Stimulated activated CD8-positive, alpha-beta memory T cell treated with anti-CD3 and anti-CD28 coated beads, Interleukin-15, amount 100 ng/mL, for 24 hours (primary cell): ENCODE results near the gene IGFBP2.

ENCODE experiments used
- DNase-seq: peaks from one replicate; pipeline ENCODE4 v3.0.0-alpha.2; 2020; ENCODE audit warnings: low read depth

Gene IGFBP2

GRCh38 chr2:216687111-216687510 lies 53.9 kb downstream of the IGFBP2 start:
- no peak for DNase-seq

DNA sequence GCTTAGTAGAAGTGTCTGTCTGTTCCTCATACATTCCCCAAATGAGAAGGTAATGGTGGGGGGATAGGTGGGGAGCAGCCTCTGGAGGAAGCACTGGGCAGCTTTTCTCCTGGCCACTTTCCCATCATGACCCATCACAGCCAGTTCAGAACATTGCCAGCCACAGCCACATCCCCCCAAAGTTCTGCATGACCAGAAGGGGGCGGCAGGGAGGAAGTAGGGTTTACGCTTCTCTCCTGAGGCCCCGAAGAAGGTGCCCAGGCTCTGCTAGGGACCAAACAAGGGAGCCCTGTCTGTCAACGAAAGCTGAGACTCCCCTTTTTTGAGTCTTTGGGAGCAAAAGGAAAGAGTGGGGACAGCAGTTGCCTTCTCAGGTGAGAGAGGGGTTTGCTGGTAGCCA lies 54.4 kb downstream of the IGFBP2 start:
- DNase-seq: no peak

DNA sequence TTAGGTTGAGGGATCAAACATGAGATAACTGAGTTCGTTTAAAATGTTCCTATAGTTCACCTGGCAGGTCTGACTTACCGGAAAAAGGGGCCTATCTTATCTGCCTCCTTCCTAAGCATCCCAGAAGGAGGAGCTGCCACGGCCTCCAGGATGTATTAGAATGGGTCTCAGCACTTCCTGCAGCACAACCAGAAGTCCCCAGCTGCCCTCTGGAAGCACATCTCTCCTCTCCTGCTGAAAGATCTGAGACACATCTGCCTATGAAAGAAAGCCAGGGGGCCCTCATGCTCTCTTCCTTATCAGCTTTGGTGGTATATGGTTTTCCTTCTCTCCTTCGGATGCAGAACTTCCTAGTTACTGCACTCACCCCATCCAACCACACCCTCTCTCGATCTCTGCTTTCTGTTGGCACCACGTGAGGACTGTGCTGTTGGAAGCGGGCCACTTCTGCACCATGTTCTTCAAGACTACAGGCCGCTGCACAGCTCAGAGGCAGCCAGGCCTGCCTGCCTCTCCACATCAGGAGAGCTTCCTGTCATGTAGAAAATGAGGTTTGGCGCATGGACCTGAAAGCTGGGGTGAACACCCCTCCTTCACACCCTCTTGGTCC lies 55.6 kb downstream of the IGFBP2 start:
- DNase-seq: no peak

DNA sequence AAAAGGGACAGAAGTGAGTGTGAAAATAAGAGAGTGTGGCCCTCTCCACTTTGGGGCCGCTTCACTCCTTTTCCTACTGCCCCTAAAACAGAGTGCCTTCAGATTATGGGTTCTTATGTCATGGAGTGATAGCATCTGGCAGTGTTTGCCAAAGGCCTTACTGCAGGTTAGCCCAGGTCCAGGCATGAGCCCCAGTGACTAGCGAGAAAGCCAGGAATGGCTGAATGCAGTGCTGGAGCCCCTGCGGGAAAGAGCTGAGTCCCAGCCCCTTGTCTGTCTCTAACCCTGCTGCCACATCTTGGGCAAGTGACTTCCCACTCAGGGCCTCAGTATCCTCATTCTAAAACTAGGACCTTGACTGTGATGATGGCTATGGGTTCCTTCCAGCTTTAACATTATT lies 56.2 kb downstream of the IGFBP2 start:
- DNase-seq: no peak

- DNase-seq: no peak
Measured at GRCh38 chr2:216690456-216690852, 57.2 kb downstream of the IGFBP2 start.

- no peak for DNase-seq
Measured at GRCh38 chr2:216690853-216691741, 57.9 kb downstream of the IGFBP2 start.

DNA sequence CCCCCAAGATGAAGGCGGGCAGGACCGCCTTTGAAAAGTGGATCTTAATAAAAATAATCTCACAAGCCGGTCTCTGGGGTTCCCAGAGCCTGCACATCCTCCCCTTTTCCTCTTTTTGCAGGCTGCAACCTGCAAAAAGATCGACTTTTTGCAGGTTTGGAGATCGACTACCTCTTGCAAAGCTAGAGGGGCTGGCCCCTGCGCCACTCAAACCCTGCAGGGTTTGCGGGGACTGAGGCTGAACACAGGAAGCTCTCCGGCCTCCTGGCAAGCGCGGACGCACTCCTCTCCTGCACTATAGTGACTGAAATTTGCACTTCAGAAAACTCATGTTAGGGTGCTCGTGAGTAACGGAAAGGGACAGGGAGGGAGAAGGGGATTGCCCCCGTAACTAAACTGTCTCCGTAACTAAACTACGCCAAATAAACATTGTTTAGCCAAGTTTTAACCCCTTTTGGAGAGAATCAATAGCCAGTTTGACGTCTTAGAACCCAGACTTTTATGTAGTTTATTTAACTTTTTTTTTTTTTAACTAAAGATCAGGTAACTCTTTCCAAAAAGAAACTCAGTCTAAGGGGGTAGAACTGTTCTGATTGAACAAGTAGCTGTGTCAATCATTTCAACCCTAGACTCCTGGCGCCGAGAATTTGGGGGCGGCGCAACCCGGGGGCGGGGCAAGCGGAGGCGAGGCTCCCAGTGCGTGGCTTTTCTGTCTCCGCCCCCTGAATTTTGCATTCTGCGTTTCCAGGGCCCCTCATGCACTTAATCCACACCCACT lies 59.6 kb downstream of the IGFBP2 start:
- DNase-seq: peak; percentile 40

DNA sequence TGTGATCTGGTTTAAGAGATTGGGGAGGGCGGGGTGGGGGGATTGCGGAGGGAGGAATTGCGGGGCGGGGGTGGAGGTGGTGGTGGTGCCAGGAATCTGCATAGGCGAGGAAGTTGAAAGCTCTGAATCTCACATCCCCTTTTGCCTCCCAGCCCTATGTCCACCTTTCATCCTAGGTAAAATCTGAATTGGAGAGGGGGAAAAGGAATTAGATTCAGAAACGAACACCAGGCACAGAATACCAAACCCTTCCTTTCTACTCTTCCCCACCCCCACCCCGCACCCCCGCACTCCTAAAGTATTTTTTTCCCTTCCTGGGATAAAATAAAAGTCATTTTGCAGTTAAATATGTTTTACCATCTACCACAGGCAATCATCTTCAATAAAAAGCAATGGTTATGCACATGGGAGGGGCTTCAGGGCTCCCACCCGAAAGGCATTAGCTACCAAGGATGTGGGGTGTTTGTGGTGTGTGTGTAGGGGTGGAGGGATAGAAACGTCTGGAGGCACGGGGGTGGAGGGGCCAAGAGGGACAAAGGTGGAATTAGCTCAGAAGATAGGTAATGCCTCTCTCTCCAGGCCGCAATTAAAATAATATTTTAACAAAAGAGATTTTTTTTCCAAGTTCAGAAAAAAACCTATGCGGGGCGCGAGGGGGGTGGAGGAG lies 60.3 kb downstream of the IGFBP2 start:
- DNase-seq: no peak

- DNase-seq: no peak
Measured at GRCh38 chr2:216694082-216694825, 61.0 kb downstream of the IGFBP2 start.

- DNase-seq: no peak
Measured at GRCh38 chr2:216694826-216695217, 61.6 kb downstream of the IGFBP2 start.

DNA sequence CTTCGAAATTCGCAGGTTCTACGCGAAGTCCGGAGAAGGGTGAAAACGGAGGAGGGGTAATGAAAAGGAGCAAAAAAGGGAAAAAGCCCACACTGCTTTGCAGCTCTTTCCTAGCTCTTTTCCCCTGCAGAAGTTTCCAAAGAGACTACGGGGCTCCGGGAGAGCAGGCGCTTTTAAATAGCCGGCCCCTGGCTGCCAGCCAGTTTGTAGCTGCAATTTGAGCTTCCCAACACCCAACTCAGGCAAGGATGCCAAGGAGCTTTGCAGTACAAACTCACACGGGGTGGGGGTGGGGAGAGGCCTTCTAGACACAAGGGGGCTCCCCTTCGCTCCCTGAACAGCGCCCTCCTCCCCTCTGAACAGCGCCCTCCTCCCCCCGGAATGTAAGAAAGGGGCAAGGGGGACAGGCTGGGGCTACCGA lies 62.2 kb downstream of the IGFBP2 start, which contains the start of gene IGFBP5:
Gene IGFBP5, minus strand, starts transcription at position 149 of the 421 bp plus-strand sequence. CDS start 774 bp downstream, outside the sequence.
- DNase-seq: no peak

- no peak for DNase-seq
Measured at GRCh38 chr2:216696321-216696720, 63.1 kb downstream of the IGFBP2 start.

GRCh38 chr2:216696751-216697560 lies 63.7 kb downstream of the IGFBP2 start:
- DNase-seq: no peak

- DNase-seq: no peak
Measured at GRCh38 chr2:216698293-216698692, 65.1 kb downstream of the IGFBP2 start.

DNA sequence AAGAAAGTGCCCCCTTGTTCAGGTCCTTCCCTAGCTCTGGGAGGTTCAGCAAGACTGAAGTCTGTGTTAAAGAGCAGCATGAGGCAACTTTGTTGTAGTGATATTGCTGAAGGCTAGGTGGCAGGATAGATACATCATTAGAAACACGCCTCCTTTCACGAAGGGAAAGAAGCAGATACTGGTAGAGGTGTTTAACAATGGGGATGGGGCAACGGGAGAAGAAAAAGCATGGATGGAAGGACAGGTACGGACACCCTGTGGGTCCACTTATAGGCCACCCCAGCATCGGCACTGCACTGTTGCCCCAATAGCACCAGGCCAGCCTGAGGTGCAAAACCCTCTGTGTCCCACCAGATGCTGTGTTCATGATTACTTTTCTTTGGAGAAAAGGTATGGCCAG lies 65.7 kb downstream of the IGFBP2 start:
- no peak for DNase-seq

DNA sequence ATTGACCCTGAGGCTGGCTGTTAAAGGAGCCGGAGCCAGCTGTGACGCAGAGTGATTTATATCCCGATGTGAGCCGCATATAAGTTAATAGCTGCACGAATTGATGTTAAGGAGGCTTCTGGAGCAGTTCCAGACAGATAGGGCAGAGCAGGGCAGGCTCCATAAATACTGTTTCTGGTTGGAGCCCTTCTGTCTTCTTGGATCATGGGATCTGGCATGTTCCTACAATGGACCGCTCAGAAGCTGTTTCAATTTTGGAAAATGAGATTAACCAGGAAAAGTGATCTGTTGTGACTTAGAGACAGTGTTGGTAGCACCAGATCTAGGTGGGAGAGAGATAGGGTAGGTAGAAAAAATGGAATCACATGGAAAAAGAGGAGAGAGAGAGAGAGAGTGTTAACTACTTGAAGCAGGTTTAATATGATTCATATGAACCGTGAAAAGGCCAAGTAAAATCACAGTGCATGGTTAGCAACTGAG lies 66.9 kb downstream of the IGFBP2 start:
- DNase-seq: no peak

DNA sequence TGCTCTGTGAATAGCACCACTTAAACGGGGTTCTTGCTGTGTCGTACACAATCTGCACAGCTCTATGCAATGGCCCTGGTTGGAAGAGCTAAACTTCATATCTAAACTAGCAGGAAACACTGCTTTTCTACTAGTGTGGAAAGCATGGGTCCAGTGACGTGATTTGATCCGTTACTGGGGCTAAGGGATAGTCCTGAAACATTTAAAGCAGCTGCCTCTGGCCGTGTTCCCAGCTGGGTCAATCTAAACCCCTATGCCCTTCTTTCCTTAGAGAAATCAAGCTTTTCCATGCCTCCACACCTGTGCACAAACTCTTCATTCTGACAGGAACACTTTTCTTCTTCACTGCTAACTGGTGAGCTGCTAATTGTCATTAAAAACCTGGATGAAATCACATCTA lies 67.6 kb downstream of the IGFBP2 start:
- DNase-seq: no peak

DNA sequence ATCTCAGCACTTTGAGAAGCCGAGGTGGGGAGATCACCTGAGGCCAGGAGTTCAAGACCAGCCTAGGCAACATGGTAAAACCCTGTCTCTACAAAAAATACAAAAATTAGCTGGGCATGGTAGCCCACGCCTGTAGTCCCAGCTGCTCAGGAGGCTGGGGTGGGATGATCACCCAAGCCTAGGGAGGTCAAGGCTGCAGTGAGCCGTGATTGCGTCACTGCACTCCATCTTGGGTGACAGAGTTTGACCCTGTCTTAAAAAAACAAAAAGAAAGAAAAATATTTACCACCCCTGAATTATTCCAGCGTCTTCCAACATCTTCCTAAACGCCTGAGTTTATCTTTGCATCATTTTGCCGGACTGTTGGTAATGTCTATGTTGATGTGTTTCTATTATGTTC lies 68.3 kb downstream of the IGFBP2 start:
- no peak for DNase-seq

DNA sequence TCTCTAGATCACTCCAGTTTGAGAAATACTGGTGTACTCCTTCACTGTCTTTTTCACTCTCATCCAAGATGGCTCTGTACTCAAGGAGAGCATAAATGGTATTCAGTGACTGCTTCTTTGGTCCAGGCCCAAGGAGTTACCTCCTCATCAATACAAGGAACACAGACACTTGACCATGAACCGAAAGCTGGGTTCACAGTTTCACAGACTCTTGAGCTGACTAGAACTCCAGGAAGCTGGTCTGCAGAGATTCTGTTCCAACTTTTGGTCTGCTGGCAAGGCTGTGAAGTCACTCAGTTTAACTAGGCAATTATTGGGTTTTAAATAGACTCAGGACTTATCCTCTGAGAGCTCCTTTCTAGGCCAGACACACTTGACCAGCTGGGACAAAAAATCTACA lies 69.5 kb downstream of the IGFBP2 start:
- DNase-seq: no peak

DNA sequence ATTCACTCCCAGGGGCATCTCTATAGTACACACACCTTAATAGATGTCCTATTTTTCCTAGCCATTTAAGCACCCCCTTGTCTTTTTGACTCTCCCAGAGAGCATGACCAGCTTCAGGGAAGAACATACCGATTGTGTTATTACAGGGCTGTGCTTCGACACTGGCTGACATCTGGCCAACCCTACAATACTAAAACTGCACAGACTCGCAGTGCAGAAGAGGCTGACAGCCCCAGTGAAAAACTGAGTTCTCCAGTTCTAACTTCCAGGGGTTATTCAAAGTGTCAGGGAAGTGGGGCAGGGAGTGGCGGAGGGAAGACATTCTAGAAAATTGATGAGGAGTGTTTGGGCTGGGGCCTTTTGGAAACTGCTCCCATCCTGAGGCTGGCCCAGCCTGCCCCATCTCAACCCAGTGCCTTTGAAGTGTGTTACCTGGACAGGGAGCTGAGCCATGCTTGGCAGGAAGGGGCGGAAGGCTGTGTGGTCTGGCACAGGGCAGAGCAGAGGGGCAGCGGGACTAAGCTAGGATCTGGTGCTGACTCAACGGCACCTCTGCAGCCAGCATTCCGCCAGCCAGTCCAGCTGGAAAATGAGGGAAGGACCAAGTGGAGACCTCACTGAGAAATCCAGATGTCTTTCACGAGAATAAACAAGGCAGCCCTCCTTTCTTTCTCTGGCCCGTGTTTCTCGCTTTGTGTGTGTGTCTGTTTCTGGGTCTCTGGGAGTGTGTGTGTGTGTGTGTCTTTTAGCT lies 77.5 kb downstream of the IGFBP2 start:
- DNase-seq: no peak
